Gastrocnemius medialis (tissue), 4 donors: ENCODE data around the gene CCDC27. TPM values are rescaled to one million over a fixed set of nuclear protein-coding genes. Genes with fewer than 3 reads are reported as not detected.
A peak's percentile ranks its signal among the peaks of the same experiment; 100 is the strongest.
"Not testable (repeated sequence)": the region's sequence is repeated elsewhere in the genome, so short reads cannot be mapped to it uniquely, and the experiment has no call there.

Experiments
- ATAC-seq, 2 donors: fragments of 150-250 bp; one replicate each; pipeline ENCODE4 v1.9.1; 2016
- DNase-seq, 2 donors: peaks; one replicate each; pipeline ENCODE4 v3.0.0-alpha.2; 2019
- H3K27ac ChIP-seq, 4 donors: fragments of 200-600 bp; sonication (generic); 1 replicate in 1 of 4; 2 replicates in 3 of 4; pipeline ENCODE4 v1.5.1; 2016 to 2018; ENCODE audit warnings: mild to moderate bottlenecking in 2 of 4, moderate library complexity in 1 of 4
- H3K27me3 ChIP-seq, 3 donors: fragments of 200-600 bp; sonication (generic) in 2 of 3; 1 replicate in 1 of 3; 2 replicates in 2 of 3; pipeline versions ENCODE4 v1.5.1 to v1.6.0; 2016 to 2019; ENCODE audit warnings: mild to moderate bottlenecking in 1 of 3, moderate library complexity in 1 of 3
- H3K36me3 ChIP-seq, 2 donors: fragments of 200-600 bp; sonication (generic) in 1 of 2; one replicate each; pipeline ENCODE4 v1.5.1; 2017 to 2018
- H3K4me1 ChIP-seq, 2 donors: fragments of 200-600 bp; sonication (generic) in 1 of 2; one replicate each; pipeline ENCODE4 v1.5.1; 2016 to 2017; ENCODE audit warnings: mild to moderate bottlenecking in 2 of 2
- H3K4me3 ChIP-seq, 4 donors: fragments of 200-600 bp; sonication (generic) in 3 of 4; 1 replicate in 1 of 4; 2 replicates in 3 of 4; pipeline ENCODE4 v1.5.1; 2016 to 2019; ENCODE audit warnings: mild to moderate bottlenecking in 2 of 4
- H3K9me3 ChIP-seq, 3 donors: fragments of 200-600 bp; sonication (generic) in 2 of 3; 1 replicate in 1 of 3; 2 replicates in 2 of 3; pipeline ENCODE4 v1.5.1; 2016 to 2019
- CTCF ChIP-seq, 5 experiments: fragments of 450-650 bp in 3 of 5; fragments of 200-600 bp in 2 of 5; sonication (generic) in 2 of 5; IDR thresholded peaks in 4 of 5; conservative IDR thresholded peaks in 1 of 5; 1 replicate in 4 of 5; 2 replicates in 1 of 5; pipeline ENCODE4 v1.5.1; 2016 to 2019; ENCODE audit warnings: antibody characterized with exemption in 5 of 5, mild to moderate bottlenecking in 3 of 5, moderate library complexity in 3 of 5
- POLR2A ChIP-seq, 2 donors: fragments of 450-650 bp; IDR thresholded peaks; one replicate each; pipeline ENCODE4 v1.6.1; 2017; ENCODE audit warnings: antibody characterized with exemption in 2 of 2, mild to moderate bottlenecking in 2 of 2, moderate library complexity in 2 of 2
- in situ Hi-C, 4 donors: fragments of 200-750 bp; cut with MboI; loops; one replicate each; pipeline versions ENCODE4 v1.15.0 to v1.8.0; 2017; ENCODE audit warnings: low sequenced_read_pairs in 4 of 4
- intact Hi-C: fragments of 100-400 bp; cut with DNase I; formaldehyde crosslinking; loops from one replicate; pipeline ENCODE4 v1.15.1; 2023; ENCODE audit warnings: low total_unique reads
- total RNA-seq, 4 donors: library from RNA; depleted of rRNA; stranded (reverse); fragments of >200 nt; gene quantifications; one replicate each; pipeline versions ENCODE4 v1.1.0 to v1.2.3, GENCODE V29; 2016

Gene CCDC27
- total RNA-seq, 4 donors from 2014 or later = 0.09 TPM; not detected in 3

- Histone ChIP-seq H3K36me3 (no peaks in the 10 kb centered on the region), H3K4me1 (peaks cover 30 to 31% of the 10 kb centered on the region in 2 donors), H3K4me3 (peak overlapping the region; percentile 72 to 92 (median 86)), H3K9me3 (no peaks in the 10 kb centered on the region), H3K27me3 (no peaks in the 10 kb centered on the region), H3K27ac (peak overlapping the region; percentile 74 to 92 (median 84))
- intact Hi-C loops = loop anchor here (1.0 to 10.0 kb wide), 4 partner anchors 48 to 301 kb away; partner anchors contain the start of genes C1orf174, CEP104 and DFFB
- in situ Hi-C loops = loop anchor here in 1 of 4 donors (25.0 kb wide), 1 partner anchor 92 kb away; no protein-coding TSS in a partner anchor
- ATAC-seq = no peak
- TF ChIP-seq CTCF (IDR thresholded peaks at IDR 0.05 in 4 of 5, conservative IDR thresholded peaks at IDR 0.05 in 1 of 5) (no peak), POLR2A (IDR thresholded peaks at IDR 0.05) (no peak)
- DNase-seq = no peak
Observed at GRCh38 chr1:3795453-3796214, 43.4 kb downstream of the CCDC27 start.

- Histone ChIP-seq H3K4me1 (peaks cover 30 to 31% of the 10 kb centered on the region in 2 donors), H3K4me3 (peak within 1 kb of the TSS; percentile 72 to 92 (median 86)), H3K27ac (peak within 1 kb of the TSS; percentile 74 to 92 (median 84)), H3K36me3 (no peaks in the 10 kb centered on the region), H3K27me3 (no peaks in the 10 kb centered on the region), H3K9me3 (no peaks in the 10 kb centered on the region)
- intact Hi-C loops = loop anchor here (1.0 to 10.0 kb wide), 4 partner anchors 49 to 302 kb away; partner anchors contain the start of genes C1orf174, CEP104 and DFFB
- ATAC-seq (peak; percentile 95 to 96), DNase-seq (peak; percentile 90 to 93)
- in situ Hi-C loops = loop anchor here in 1 of 4 donors (25.0 kb wide), 1 partner anchor 91 kb away; no protein-coding TSS in a partner anchor
- peak; percentile 58 to 84 for TF ChIP-seq POLR2A (IDR thresholded peaks at IDR 0.05)
- peak in 3 of 5 experiments; percentile 19 to 36 (median 24) for TF ChIP-seq CTCF (IDR thresholded peaks at IDR 0.05 in 4 of 5, conservative IDR thresholded peaks at IDR 0.05 in 1 of 5)
Observed at GRCh38 chr1:3796215-3797061, 44.2 kb downstream of the CCDC27 start, which contains the start of gene LRRC47. Gene LRRC47, minus strand, starts transcription at chr1:3796498. Its CDS starts 22 bp downstream, at chr1:3796476.

- H3K9me3 ChIP-seq = no peaks in the 10 kb centered on the region
- no peak for DNase-seq
- TF ChIP-seq POLR2A (IDR thresholded peaks at IDR 0.05) = no peak
- no peak for TF ChIP-seq CTCF (IDR thresholded peaks at IDR 0.05 in 4 of 5, conservative IDR thresholded peaks at IDR 0.05 in 1 of 5)
- in situ Hi-C loops = loop anchor here in 1 of 4 donors (25.0 kb wide), 2 partner anchors 87 to 88 kb away; no protein-coding TSS in a partner anchor
- peaks cover 0 to 8% (median 0%) of the 10 kb centered on the region in 3 donors for H3K27me3 ChIP-seq
- H3K4me1 ChIP-seq = peaks cover 6 to 11% of the 10 kb centered on the region in 2 donors
- no peak for ATAC-seq
- no peak overlapping the region for H3K4me3 ChIP-seq
- H3K27ac ChIP-seq = no peak overlapping the region
- intact Hi-C loops = loop anchor here (5.0 to 10.0 kb wide), 2 partner anchors 57 to 305 kb away; partner anchors contain the start of genes CEP104 and DFFB
- no peaks in the 10 kb centered on the region for H3K36me3 ChIP-seq
Observed at GRCh38 chr1:3799976-3800685, 47.9 kb downstream of the CCDC27 start.

GRCh38 chr1:3800795-3801194, 48.5 kb downstream of the CCDC27 start:
- intact Hi-C loops, H3K27me3 ChIP-seq, ATAC-seq, H3K36me3 ChIP-seq, H3K4me1 ChIP-seq, H3K27ac ChIP-seq, DNase-seq, H3K4me3 ChIP-seq, H3K9me3 ChIP-seq: not testable (repeated sequence)
- in situ Hi-C loops = loop anchor here in 1 of 4 donors (25.0 kb wide), 1 partner anchor 88 kb away; no protein-coding TSS in a partner anchor
